LNCaP clone FGC (cell line): Measurements from ENCODE around the gene HAPSTR1.
"Not testable (repeated sequence)": the region's sequence is repeated elsewhere in the genome, so short reads cannot be mapped to it uniquely, and the experiment has no call there.

ENCODE experiments used
- DNase-seq: peaks from one replicate; pipeline ENCODE4 v3.0.0-alpha.2; 2011; ENCODE audit warnings: low read depth
- H3K4me3 ChIP-seq: 2 replicates; pipeline ENCODE4 v1.5.1; 2011; ENCODE audit warnings: mild to moderate bottlenecking, low read depth, low read length, control low read depth
- CTCF ChIP-seq: IDR thresholded peaks from 2 replicates; pipeline ENCODE4 v1.5.1; 2012; ENCODE audit warnings: mild to moderate bottlenecking; ENCODE audit not compliant: control insufficient read depth, insufficient read depth; ENCODE audit errors: extremely low read depth

The HAPSTR1 gene

GRCh38 chr16:9070254-9070653 lies 21.2 kb upstream of the HAPSTR1 start:
- no peak overlapping the region for H3K4me3 ChIP-seq
- TF ChIP-seq CTCF: no peak

GRCh38 chr16:9071377-9071776 lies 20.1 kb upstream of the HAPSTR1 start:
- no peak for TF ChIP-seq CTCF
- no peak overlapping the region for H3K4me3 ChIP-seq
- DNase-seq: no peak

More at GRCh38 chr16:9070254-9070653, 21.2 kb upstream of the HAPSTR1 start:
- no peak for DNase-seq

- DNase-seq: no peak
- TF ChIP-seq CTCF: no peak
- H3K4me3 ChIP-seq: no peak overlapping the region
These were observed 18.6 kb upstream of the HAPSTR1 start for GRCh38 chr16:9072806-9073341.

- no peak overlapping the region for H3K4me3 ChIP-seq
- no peak for DNase-seq
- TF ChIP-seq CTCF: no peak
These were observed 16.0 kb upstream of the HAPSTR1 start for GRCh38 chr16:9075299-9076071.

GRCh38 chr16:9077091-9077809 lies 14.2 kb upstream of the HAPSTR1 start:
- no peak for DNase-seq
- H3K4me3 ChIP-seq: no peak overlapping the region
- no peak for TF ChIP-seq CTCF

- DNase-seq: peak; percentile 75
- H3K4me3 ChIP-seq: not testable (repeated sequence)
These were observed 12.7 kb upstream of the HAPSTR1 start for GRCh38 chr16:9078467-9079429.

GRCh38 chr16:9079430-9079812 lies 12.0 kb upstream of the HAPSTR1 start:
- no peak for TF ChIP-seq CTCF
- no peak for DNase-seq
- H3K4me3 ChIP-seq: no peak overlapping the region
